Activated T-cell treated with anti-CD3 and anti-CD28 coated beads, Interleukin-2, amount 50 U/mL, for 1 hour (primary cell): ENCODE results near the gene LGSN.
"Not testable (repeated sequence)": the region's sequence is repeated elsewhere in the genome, so short reads cannot be mapped to it uniquely, and the experiment has no call there.

Source experiments
- DNase-seq: peaks from one replicate; pipeline ENCODE4 v3.0.0-alpha.2; 2020

LGSN gene

DNA sequence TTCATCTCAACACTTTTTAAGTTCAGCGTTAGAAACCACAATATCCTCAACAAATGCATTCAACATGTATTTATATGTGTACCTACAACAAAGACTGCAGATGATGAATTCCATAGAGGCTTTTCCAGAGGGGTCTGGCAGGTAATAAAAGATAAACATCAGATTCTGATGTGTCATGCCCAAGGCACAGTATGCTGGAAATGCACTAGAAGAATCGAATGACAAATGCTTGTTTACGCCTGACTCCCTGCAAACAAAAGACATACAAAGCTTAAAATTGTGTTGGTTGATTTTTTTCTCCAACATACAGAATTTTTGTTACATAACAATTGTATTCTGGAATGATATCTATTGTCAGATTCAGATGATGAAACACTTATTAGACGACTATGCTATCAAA lies at the start of gene LGSN:
TSS of gene LGSN (minus strand) at position 45 of the 400 bp plus-strand sequence. CDS start at position 5, 40 bp downstream.
- DNase-seq = no peak

- DNase-seq = no peak
Observed at GRCh38 chr6:63368347-63368746, 48.6 kb upstream of the LGSN start.

DNA sequence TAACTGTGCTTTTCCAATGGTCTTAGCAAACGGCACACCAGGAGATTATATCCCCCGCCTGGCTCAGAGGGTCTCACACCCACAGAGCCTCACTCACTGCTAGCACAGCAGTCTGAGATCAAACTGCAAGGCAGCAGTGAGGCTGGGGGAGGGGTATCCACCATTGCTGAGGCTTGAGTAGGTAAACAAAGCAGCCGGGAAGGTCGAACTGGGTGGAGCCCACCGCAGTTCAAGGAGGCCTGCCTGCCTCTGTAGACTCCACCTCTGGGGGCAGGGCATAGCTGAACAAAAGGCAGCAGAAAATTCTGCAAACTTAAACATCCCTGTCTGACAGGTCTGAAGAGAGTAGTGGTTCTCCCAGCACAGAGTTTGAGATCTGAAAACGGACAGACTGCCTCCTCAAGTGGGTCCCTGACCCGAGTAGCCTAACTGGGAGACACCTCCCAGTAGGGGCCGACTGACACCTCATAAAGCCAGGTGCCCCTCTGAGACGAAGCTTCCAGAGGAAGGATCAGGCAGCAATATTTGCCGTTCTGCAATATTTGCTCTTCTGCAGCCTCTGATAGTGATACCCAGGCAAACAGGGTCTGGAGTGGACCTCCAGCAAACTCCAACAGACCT lies 42.8 kb upstream of the LGSN start:
- DNase-seq = not testable (repeated sequence)

- DNase-seq = not testable (repeated sequence)
Observed at GRCh38 chr6:63357384-63357783, 37.6 kb upstream of the LGSN start.

DNA sequence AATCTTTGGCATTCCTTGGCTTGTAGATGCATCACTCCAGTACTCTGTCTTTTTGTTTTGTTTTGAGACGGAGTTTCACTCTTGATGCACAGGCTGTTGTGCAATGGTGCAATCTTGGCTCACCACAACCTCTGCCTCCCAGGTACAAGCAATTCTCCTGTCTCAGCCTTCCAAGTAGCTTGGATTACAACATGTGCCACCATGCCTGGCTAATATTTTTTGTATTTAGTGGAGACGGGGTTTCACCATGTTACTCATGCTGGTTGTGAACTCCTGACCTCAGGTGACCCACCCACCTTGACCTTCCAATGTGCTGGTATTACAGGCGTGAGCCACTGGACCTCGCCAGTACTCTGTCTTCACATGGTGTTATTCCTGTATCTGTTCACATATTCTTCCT lies 35.8 kb upstream of the LGSN start:
- DNase-seq = no peak

DNA sequence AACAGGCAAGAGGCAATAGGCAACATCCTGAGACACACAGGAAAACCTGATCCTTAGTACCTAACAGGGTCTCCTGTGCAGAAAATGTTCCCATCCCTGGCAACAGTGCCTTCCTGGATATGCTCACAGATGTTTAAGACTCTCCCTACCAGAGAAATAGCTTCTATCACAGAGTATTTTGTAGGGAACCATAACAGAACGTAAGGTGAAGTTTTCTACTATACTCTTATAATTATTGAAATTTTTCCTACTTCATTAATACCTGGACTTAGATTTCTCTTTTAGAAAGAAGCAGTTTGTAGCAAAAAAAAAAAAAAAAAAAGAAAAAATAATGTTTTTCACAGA lies 33.5 kb upstream of the LGSN start:
- DNase-seq = no peak

DNA sequence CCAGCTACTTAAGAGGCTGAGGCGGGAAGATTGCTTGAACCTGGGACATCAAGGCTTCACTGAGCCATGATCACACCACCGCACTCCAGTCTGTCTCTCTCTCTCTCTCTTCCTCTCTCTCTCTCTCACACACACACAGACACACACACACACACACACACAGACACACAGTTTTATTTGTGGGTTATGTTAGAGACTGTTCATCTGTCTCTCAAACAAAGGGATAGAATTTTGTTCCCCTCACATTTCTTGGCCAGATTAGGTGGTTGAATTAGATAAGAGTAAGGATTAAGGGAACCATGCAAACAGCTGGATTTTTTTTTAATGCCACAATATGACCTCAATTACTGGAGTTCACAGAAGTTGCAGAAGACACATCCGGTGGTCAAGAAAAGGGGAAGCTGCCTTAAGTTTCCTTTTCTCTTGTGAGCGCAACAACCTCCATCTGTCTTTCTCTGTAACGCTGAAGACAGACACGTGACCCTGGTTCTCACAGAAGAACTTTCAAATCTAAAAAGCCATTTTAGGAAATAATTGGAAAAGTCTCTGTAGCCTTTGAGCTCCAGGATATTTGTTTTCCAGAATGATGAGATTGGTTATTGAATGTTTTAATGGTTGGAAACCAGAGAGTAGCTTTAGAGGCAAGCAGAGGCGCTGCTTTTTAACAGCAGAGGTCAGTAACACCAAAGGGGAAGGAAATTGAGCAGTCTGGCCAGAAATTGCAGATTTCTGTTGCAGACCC lies 32.9 kb upstream of the LGSN start:
- no peak for DNase-seq

DNA sequence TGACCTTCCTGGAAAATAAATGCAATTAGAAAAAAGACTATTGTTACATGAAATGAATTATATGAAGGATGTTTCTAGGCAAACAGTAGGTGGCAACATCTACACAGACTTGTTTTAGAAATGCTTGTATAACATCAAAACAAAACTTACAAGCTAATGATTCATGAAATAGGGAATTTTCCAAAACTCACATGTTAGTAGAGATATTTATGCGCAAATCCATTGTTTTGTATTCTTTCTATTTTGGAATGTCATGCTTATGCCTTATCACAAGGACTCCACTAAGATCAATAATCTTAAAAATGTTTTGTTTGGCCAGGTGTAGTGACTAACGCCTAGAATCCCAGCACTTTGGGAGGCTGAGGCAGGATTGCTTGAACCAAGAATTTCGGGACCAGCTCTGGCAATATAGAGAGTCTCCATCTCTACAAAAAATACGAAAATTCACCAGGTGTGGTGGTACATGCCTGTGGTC lies 32.3 kb upstream of the LGSN start:
- DNase-seq = no peak

DNA sequence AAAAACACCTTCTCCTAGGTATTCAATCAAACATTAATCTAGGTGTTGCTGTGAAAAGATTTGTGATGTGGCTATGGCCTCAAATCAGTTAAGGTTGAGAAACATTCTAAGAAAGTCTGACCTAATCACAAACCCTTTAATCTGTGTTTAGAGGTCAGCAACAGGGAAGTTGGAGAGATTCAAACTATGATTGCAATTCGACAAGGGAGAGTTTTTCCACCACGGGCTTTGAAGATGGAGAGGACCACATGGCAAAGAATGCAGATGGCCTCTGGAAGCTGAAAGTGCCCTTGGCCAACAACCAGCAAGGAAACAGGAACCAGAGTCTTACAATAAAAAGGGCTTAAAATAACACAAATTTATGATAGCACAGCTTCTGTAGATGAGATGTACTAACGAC lies 29.6 kb upstream of the LGSN start:
- DNase-seq = no peak

GRCh38 chr6:63348836-63349235 lies 29.1 kb upstream of the LGSN start:
- no peak for DNase-seq

GRCh38 chr6:63347599-63347998 lies 27.8 kb upstream of the LGSN start:
- DNase-seq = no peak

GRCh38 chr6:63346217-63346835 lies 26.5 kb upstream of the LGSN start:
- DNase-seq = no peak

GRCh38 chr6:63340351-63340750 lies 20.6 kb upstream of the LGSN start:
- DNase-seq = no peak

DNA sequence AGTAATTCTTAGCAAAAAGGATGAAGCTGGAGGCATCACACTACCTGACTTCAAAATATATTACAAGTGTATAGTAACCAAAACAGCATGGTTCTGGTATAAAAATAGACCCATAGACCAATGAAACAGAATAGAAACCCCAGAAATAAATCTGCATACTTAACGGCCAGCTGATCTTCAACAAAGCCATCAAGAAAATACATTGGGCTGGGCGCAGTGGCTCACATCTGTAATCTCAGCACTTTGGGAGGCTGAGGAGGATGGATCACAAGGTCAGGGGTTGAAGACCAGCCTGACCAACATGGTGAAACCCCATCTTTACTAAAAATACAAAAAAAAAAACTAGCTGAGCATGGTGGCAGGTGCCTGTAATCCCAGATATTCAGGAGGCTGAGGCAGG lies 14.9 kb upstream of the LGSN start:
- not testable (repeated sequence) for DNase-seq

- no peak for DNase-seq
Observed at GRCh38 chr6:63333440-63333839, 13.7 kb upstream of the LGSN start.

GRCh38 chr6:63326630-63327029 lies 6.8 kb upstream of the LGSN start:
- DNase-seq = not testable (repeated sequence)

GRCh38 chr6:63322981-63323380 lies 3.2 kb upstream of the LGSN start:
- no peak for DNase-seq

DNA sequence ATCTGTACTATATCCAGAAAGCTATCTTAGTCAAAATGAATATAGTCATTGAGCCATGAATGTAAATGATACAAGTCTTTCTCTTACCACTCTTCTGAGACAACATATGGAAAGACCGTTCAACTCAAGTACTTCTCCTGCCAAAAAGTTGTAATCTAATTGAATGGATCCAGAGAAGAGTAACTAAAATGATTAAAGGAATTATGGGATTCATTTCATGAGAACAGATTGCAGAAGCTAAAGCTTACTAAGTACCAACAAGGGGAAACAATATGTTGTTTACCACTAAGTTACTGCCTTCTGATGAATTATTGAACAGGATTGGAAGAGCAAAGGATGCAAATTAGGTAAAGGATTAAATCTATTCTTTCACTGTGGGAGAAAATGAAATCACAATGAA lies 2.0 kb upstream of the LGSN start:
- no peak for DNase-seq

DNA sequence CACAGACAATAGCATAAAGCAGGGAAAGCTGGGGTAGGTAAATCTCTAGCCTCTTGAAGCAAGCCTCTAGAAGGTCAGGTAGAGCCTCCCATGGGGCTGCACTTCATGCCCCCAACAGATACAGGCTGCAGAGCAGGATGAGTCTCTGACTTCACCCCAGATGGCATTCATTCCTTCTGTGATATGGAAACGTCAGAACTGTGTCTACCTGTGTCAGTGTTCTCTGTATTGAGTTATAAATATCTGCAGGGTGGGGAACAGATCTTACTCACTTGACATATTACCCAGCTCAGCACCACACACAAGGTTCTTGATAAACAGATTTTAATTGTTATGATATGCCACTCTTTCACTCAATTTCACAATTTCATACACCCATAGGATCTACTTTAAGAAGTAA lies 2.1 kb downstream of the LGSN start:
- DNase-seq = no peak

- DNase-seq = no peak
Observed at GRCh38 chr6:63316113-63316512, 3.7 kb downstream of the LGSN start.

DNA sequence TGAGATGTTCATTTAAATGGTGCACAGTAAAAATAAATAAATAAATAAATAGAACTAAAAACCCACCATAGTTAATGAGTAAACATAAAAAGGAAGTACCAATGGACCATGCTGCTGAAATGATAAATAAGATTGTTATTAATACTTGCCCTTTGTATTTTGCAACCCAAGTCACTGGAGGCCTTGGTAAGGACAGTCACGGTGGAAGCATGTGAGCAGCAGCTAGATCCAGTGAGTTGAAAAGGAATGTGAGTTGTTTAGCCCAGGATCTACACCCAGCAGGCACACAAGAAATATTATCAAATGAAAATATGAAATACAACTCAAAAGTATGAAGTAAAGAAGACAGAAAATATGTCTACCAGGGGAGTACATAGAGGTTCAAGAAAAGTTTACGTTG lies 6.7 kb downstream of the LGSN start:
- no peak for DNase-seq

GRCh38 chr6:63307581-63308246 lies 12.1 kb downstream of the LGSN start:
- DNase-seq = no peak

DNA sequence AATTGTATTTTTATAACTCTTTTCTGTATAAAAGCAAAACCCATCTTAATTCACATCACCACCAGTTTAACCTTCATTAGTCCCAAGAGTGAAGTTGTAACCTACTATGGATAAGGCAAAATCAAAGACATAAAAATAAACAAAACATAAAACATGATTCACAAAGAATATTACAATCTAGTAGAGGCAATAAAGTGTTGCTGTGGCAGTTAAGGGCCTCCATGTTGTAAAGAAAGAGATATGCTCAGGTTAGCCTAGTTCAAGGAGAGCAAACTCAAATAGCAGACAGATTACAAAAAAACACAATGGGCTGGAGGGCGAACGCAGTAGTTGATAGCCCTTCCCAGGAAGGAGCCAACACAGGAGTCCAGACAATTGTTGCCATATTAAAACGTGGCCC lies 13.4 kb downstream of the LGSN start:
- no peak for DNase-seq

DNA sequence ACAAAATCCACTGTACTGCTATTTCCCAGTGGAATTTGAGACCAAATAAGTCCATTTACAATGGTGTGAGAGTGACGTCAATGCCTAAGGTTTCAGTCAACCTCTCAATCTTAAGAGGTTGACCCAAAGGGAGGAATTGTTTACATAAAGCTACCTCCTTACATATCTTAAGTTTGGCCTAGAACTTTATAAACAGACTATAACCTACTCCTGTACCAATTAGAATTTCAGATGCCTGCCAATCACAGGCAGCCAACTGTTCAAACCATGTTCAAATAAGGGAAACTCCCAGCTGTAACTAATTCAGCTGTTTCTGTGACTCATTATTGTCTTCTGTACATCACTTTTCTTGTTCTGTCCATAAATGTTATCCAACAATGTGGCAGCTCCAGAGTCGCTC lies 14.5 kb downstream of the LGSN start:
- no peak for DNase-seq
